Smooth muscle cell (in vitro differentiated cells): Measurements from ENCODE around the gene INSIG2. TPM values are rescaled to one million over a fixed set of nuclear protein-coding genes. Genes with fewer than 3 reads are reported as not detected.

ENCODE experiments used
- DNase-seq: peaks from one replicate; lab custom pipeline; 2025; ENCODE audit not compliant: unreplicated experiment; lab: John Stamatoyannopoulos, UW
- H2AFZ ChIP-seq: fragments of 200-600 bp; sonication (generic); 2 replicates; pipeline ENCODE4 v1.6.0; 2016; ENCODE audit warnings: antibody characterized with exemption, low read depth, mild to moderate bottlenecking
- H3F3A ChIP-seq: fragments of 200-600 bp; sonication (generic); 2 replicates; pipeline ENCODE4 v1.6.0; 2017; ENCODE audit warnings: antibody characterized with exemption, low read depth
- H3K27ac ChIP-seq: fragments of 200-600 bp; sonication (generic); 2 replicates; pipeline ENCODE4 v1.5.1; 2016; ENCODE audit warnings: low read depth, mild to moderate bottlenecking
- H3K27me3 ChIP-seq: fragments of 200-600 bp; sonication (generic); 2 replicates; pipeline ENCODE4 v1.6.1; 2016; ENCODE audit warnings: low read depth, mild to moderate bottlenecking
- H3K36me3 ChIP-seq: fragments of 200-600 bp; sonication (generic); 2 replicates; pipeline ENCODE4 v1.5.1; 2016; ENCODE audit warnings: low read depth
- H3K4me1 ChIP-seq: fragments of 200-600 bp; sonication (generic); 2 replicates; pipeline ENCODE4 v1.5.1; 2016; ENCODE audit warnings: low read depth
- H3K4me2 ChIP-seq: fragments of 200-600 bp; sonication (generic); 2 replicates; pipeline ENCODE4 v1.6.0; 2016; ENCODE audit warnings: mild to moderate bottlenecking
- H3K4me3 ChIP-seq: fragments of 200-600 bp; sonication (generic); 2 replicates; pipeline ENCODE4 v1.5.1; 2016; ENCODE audit warnings: mild to moderate bottlenecking
- H3K79me2 ChIP-seq: fragments of 200-600 bp; sonication (generic); 2 replicates; pipeline ENCODE4 v1.6.0; 2016; ENCODE audit warnings: low read depth, mild to moderate bottlenecking
- H3K9ac ChIP-seq: fragments of 200-600 bp; sonication (generic); 2 replicates; pipeline ENCODE4 v1.6.0; 2016; ENCODE audit warnings: low read depth
- H3K9me3 ChIP-seq: fragments of 200-600 bp; sonication (generic); replicated peaks from 2 replicates; pipeline ENCODE4 v1.5.1; 2016; ENCODE audit warnings: low read depth
- H4K20me1 ChIP-seq: fragments of 200-600 bp; sonication (generic); 2 replicates; pipeline ENCODE4 v1.6.0; 2016; ENCODE audit warnings: low read depth
- CTCF ChIP-seq: fragments of 200-600 bp; sonication (generic); IDR thresholded peaks from 2 replicates; pipeline ENCODE4 v1.5.1; 2017; ENCODE audit warnings: borderline replicate concordance, mild to moderate bottlenecking, antibody characterized with exemption; ENCODE audit not compliant: insufficient read depth, poor library complexity, severe bottlenecking
- WGBS: methylation state at CpG from one replicate; pipeline ENCODE4 v1.1.7; 2016; ENCODE audit warnings: low lambda C conversion rate; 5-methylcytosine and 5-hydroxymethylcytosine counted together
- polyA plus RNA-seq: library from polyadenylated mRNA; unstranded; fragments of >200 nt; fragmentation: Nextera tagmentation; extraction: Ambion mirVana; gene quantifications from 2 replicates; pipeline ENCODE4 v1.2.1, GENCODE V29; 2016
- total RNA-seq: library from RNA; depleted of rRNA; stranded (reverse); fragments of >200 nt; gene quantifications from 2 replicates; pipeline ENCODE4 v1.2.3, GENCODE V29; 2014

Gene INSIG2
- total and polyA plus RNA-seq, 2 experiments from 2014 or later = 51.6 to 85.6 TPM

GRCh38 chr2:118120401-118120780 is 32.1 kb downstream of the INSIG2 start:
- no peak for DNase-seq
- WGBS = 86% methylated on average over 4 of the region's 4 CpGs
- Histone ChIP-seq H3K9me3 (no peaks in the 10 kb centered on the region), H3K36me3 (no peaks in the 10 kb centered on the region), H3K79me2 (no peaks in the 10 kb centered on the region), H3K4me1 (no peaks in the 10 kb centered on the region), H3F3A (no peaks in the 10 kb centered on the region), H3K9ac (no peak overlapping the region), H3K27ac (no peak overlapping the region), H4K20me1 (no peaks in the 10 kb centered on the region), H3K27me3 (no peaks in the 10 kb centered on the region), H2AFZ (no peak overlapping the region), H3K4me3 (no peak overlapping the region), H3K4me2 (no peak overlapping the region)
- no peak for TF ChIP-seq CTCF

- Histone ChIP-seq H3K27ac (no peak overlapping the region), H3F3A (no peaks in the 10 kb centered on the region), H3K27me3 (no peaks in the 10 kb centered on the region), H3K4me1 (no peaks in the 10 kb centered on the region), H3K9me3 (no peaks in the 10 kb centered on the region), H3K9ac (no peak overlapping the region), H3K4me3 (no peak overlapping the region), H4K20me1 (no peaks in the 10 kb centered on the region), H3K36me3 (no peaks in the 10 kb centered on the region), H2AFZ (no peak overlapping the region), H3K79me2 (no peaks in the 10 kb centered on the region), H3K4me2 (no peak overlapping the region)
- no peak for TF ChIP-seq CTCF
- no peak for DNase-seq
These were observed 32.8 kb downstream of the INSIG2 start for GRCh38 chr2:118121101-118121500.

DNA sequence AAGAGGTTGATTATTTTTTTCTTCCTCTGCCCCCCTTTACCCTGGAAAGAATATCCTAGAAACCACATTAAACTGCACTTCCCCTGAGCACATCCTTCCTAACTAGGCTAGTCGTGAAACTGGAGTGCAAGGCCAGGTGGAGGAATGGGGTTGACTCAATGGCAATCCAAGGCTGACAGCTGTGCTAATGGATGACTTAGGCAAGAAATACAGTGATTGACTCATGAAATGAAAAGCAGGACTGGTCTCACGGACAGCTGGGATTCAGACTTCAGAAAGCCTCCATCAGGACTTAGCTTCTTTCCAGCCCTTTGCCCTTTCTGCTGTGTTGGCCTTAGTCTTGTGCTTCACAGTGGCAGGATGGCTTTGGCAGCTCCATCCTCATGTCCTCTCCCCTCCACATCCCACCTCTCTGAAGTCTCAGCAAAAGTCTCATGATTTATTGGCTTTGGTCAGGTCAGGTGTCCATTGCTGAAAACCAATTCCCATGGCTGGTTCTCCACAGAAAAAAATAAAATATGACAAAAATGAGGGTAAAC is 33.8 kb downstream of the INSIG2 start:
- no peaks in the 10 kb centered on the region for H3K36me3 ChIP-seq
- 75% methylated on average over 2 of the region's 2 CpGs for WGBS
- no peaks in the 10 kb centered on the region for H3K4me1 ChIP-seq
- no peaks in the 10 kb centered on the region for H3K9me3 ChIP-seq
- H3K4me2 ChIP-seq = no peak overlapping the region
- H3F3A ChIP-seq = no peaks in the 10 kb centered on the region
- peak overlapping the region; percentile 71 for H3K27ac ChIP-seq
- H3K9ac ChIP-seq = no peak overlapping the region
- no peak overlapping the region for H3K4me3 ChIP-seq
- TF ChIP-seq CTCF = no peak
- H4K20me1 ChIP-seq = no peaks in the 10 kb centered on the region
- no peak for DNase-seq
- no peaks in the 10 kb centered on the region for H3K79me2 ChIP-seq
- H3K27me3 ChIP-seq = no peaks in the 10 kb centered on the region
- no peak overlapping the region for H2AFZ ChIP-seq

DNA sequence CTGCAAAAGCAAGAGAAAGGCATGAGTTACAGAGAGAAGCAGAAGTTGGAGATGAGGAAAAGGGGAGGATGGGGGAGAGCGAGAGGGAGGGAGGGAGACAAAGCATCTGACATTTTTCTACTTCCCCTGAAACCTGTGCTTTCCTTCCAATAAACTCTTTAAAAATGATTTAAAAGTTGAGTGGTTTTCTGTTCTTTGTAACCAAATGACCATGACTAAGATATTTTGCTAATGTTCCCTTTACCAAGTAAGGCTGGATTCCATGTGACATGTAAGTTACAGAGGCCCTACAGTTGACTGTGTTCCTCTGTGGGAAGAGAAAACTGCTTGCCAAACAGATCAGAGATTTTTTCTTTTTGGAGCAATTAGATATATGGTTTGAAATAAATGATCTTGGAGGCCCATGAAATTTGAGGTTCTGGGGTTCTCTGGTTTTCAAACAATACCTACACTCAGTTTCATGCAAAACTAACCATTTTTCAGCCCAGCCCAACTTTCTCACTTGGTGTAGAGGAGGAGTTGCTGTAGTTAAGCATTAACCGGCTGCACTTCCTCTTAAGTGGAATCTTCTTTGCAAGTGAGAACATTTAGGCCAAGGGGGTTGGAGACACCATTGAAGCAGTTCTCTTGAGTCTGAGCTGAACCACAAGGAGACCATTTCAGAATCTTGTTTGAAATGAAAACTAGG is 34.5 kb downstream of the INSIG2 start:
- H3K27me3 ChIP-seq = no peaks in the 10 kb centered on the region
- no peaks in the 10 kb centered on the region for H3K36me3 ChIP-seq
- no peak overlapping the region for H3K9ac ChIP-seq
- no peak overlapping the region for H3K4me2 ChIP-seq
- no peaks in the 10 kb centered on the region for H3K9me3 ChIP-seq
- no peak overlapping the region for H2AFZ ChIP-seq
- WGBS = 87% methylated on average over 2 of the region's 2 CpGs
- no peak for DNase-seq
- H3K79me2 ChIP-seq = no peaks in the 10 kb centered on the region
- H3K27ac ChIP-seq = peak overlapping the region; percentile 71
- no peaks in the 10 kb centered on the region for H3K4me1 ChIP-seq
- H3F3A ChIP-seq = no peaks in the 10 kb centered on the region
- H3K4me3 ChIP-seq = no peak overlapping the region
- no peak for TF ChIP-seq CTCF
- H4K20me1 ChIP-seq = no peaks in the 10 kb centered on the region
